ENCODE measurements around the gene GOLGA6L7. TPM values are rescaled to one million over a fixed set of nuclear protein-coding genes. Genes with fewer than 3 reads are reported as not detected.
"Not testable (repeated sequence)": the region's sequence is repeated elsewhere in the genome, so short reads cannot be mapped to it uniquely, and the experiment has no call there.

GOLGA6L7 gene
- total and polyA plus RNA-seq, 2 experiments from 2014 or later = not detected

GRCh38 chr15:28849271-28849670, 827 bp upstream of the GOLGA6L7 start:
- H3K4me2 ChIP-seq (ENCODE audit: unreplicated experiment); H3K9me3 ChIP-seq (ENCODE audit: low read depth); H3K36me3 ChIP-seq (ENCODE audit: low read depth); H3K4me3 ChIP-seq; H3F3A ChIP-seq (ENCODE audit: insufficient read depth); H3K9ac ChIP-seq; H2AFZ ChIP-seq; in situ Hi-C loops (cut with MboI); H3K4me1 ChIP-seq (ENCODE audit: insufficient read depth); H3K79me2 ChIP-seq (ENCODE audit: insufficient read depth); H3K27me3 ChIP-seq (replicated peaks; ENCODE audit: insufficient read depth); DNase-seq; H3K27ac ChIP-seq; H3K9me2 ChIP-seq (ENCODE audit: insufficient read depth); H4K20me1 ChIP-seq (ENCODE audit: insufficient read depth): not testable (repeated sequence)
- WGBS, 2 experiments (ENCODE audit: low coverage in 1 of 2, low lambda C conversion rate in 2 of 2, missing lambda C conversion rate in 2 of 2) = 80 to 89% methylated on average over 2 to 13 of the region's 17 CpGs

DNA sequence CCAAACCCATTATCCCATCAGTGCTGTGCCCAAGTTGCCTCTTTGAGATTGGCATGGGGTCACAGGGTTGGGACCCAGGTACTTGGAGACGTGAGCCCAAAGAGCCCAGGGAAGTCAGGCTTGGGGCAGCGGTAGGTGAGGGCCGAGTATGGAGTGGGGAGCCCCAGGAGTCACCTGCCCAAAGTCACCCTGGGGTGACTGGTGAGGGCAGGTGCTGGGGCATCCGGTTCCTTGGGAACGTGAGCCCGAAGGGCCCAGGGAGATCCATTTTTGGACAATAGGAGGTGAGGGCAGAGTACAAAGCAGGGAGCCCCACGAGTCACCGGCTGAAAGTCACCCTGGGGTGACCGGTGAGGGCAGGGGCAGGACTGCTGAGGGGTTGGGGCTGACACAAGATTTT, 485 bp downstream of the GOLGA6L7 start:
- WGBS, 2 experiments (ENCODE audit: low coverage in 1 of 2, low lambda C conversion rate in 2 of 2, missing lambda C conversion rate in 2 of 2) = 66 to 88% methylated on average over 8 to 9 of the region's 9 CpGs
- H3K36me3 ChIP-seq (ENCODE audit: low read depth) = not testable (repeated sequence)

DNA sequence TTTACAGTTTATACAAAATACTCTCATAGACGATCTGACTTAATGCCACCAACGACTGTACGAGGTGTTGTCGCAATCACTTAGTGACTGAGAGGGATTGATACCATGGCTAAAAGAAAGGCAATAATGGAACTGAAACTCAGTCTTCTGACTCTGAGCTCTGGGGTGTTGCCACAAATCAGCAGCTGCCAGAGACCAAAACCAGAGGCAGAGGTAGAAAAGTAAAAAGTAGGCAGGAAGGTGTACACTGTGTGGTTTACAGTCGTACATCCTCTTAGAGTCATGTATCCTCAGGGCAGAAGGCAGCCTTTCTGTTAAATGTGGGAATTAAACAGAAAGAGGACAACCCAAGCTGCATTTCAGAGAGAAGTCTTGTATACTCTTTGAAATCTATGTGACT, 1.2 kb downstream of the GOLGA6L7 start:
- WGBS, 2 experiments (ENCODE audit: low coverage in 1 of 2, low lambda C conversion rate in 2 of 2, missing lambda C conversion rate in 2 of 2) = 60 to 72% methylated on average over 5 of the region's 5 CpGs
- H3K9me2 ChIP-seq (ENCODE audit: insufficient read depth); H3K4me3 ChIP-seq; H3K4me2 ChIP-seq (ENCODE audit: unreplicated experiment); H3F3A ChIP-seq (ENCODE audit: insufficient read depth); DNase-seq; H3K9me3 ChIP-seq (ENCODE audit: low read depth); H3K36me3 ChIP-seq (ENCODE audit: low read depth); H4K20me1 ChIP-seq (ENCODE audit: insufficient read depth); in situ Hi-C loops (cut with MboI); H2AFZ ChIP-seq; H3K27me3 ChIP-seq (replicated peaks; ENCODE audit: insufficient read depth); H3K4me1 ChIP-seq (ENCODE audit: insufficient read depth); H3K9ac ChIP-seq; H3K27ac ChIP-seq; H3K79me2 ChIP-seq (ENCODE audit: insufficient read depth): not testable (repeated sequence)

More for the DNA sequence above, 485 bp downstream of the GOLGA6L7 start:
- H3K9me3 ChIP-seq (ENCODE audit: low read depth); H3K9me2 ChIP-seq (ENCODE audit: insufficient read depth); H2AFZ ChIP-seq; H3K4me1 ChIP-seq (ENCODE audit: insufficient read depth); H3K79me2 ChIP-seq (ENCODE audit: insufficient read depth); H3K27ac ChIP-seq; H3F3A ChIP-seq (ENCODE audit: insufficient read depth); H3K27me3 ChIP-seq (replicated peaks; ENCODE audit: insufficient read depth); in situ Hi-C loops (cut with MboI); H4K20me1 ChIP-seq (ENCODE audit: insufficient read depth); H3K4me2 ChIP-seq (ENCODE audit: unreplicated experiment); H3K9ac ChIP-seq; DNase-seq; H3K4me3 ChIP-seq: not testable (repeated sequence)

- H3K9me3 ChIP-seq (ENCODE audit: low read depth); H3K4me1 ChIP-seq (ENCODE audit: insufficient read depth); H3K9ac ChIP-seq; DNase-seq; H3K27ac ChIP-seq; H3K27me3 ChIP-seq (replicated peaks; ENCODE audit: insufficient read depth); H3K79me2 ChIP-seq (ENCODE audit: insufficient read depth); H3K36me3 ChIP-seq (ENCODE audit: low read depth); H3K9me2 ChIP-seq (ENCODE audit: insufficient read depth); H2AFZ ChIP-seq; H4K20me1 ChIP-seq (ENCODE audit: insufficient read depth); in situ Hi-C loops (cut with MboI); H3K4me2 ChIP-seq (ENCODE audit: unreplicated experiment); H3F3A ChIP-seq (ENCODE audit: insufficient read depth); H3K4me3 ChIP-seq: not testable (repeated sequence)
- 33 to 61% methylated on average over 7 to 14 of the region's 14 CpGs for WGBS, 2 experiments (ENCODE audit: low coverage in 1 of 2, low lambda C conversion rate in 2 of 2, missing lambda C conversion rate in 2 of 2)
These were observed 4.3 kb downstream of the GOLGA6L7 start for GRCh38 chr15:28844147-28844546.

DNA sequence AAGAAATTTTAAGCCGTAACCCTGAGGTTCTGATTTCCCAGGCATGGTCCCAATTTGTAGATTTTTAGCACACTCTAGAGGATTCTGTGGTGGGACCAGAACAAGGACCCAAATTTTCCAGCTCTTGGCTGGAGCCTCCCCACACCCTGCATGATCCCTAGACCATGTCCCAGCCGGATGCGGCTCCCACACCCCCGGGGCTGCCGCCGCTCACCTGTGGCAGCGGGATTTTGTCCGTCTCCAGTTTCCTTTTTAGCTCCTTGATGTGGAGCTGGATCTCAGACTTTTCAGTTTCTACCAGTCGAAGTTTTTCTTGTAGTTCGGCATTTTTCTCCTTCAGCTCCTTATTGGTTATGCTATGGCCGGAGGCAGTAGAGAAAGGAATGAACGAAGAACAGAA, 4.9 kb downstream of the GOLGA6L7 start:
- H3K36me3 ChIP-seq (ENCODE audit: low read depth); in situ Hi-C loops (cut with MboI); H4K20me1 ChIP-seq (ENCODE audit: insufficient read depth); H3K4me1 ChIP-seq (ENCODE audit: insufficient read depth); DNase-seq; H3K4me2 ChIP-seq (ENCODE audit: unreplicated experiment); H3K27me3 ChIP-seq (replicated peaks; ENCODE audit: insufficient read depth); H3K27ac ChIP-seq; H2AFZ ChIP-seq; H3F3A ChIP-seq (ENCODE audit: insufficient read depth); H3K9ac ChIP-seq; H3K9me3 ChIP-seq (ENCODE audit: low read depth); H3K9me2 ChIP-seq (ENCODE audit: insufficient read depth); H3K4me3 ChIP-seq; H3K79me2 ChIP-seq (ENCODE audit: insufficient read depth): not testable (repeated sequence)
- WGBS, 2 experiments (ENCODE audit: low coverage in 1 of 2, low lambda C conversion rate in 2 of 2, missing lambda C conversion rate in 2 of 2) = 77% methylated on average over 11 to 12 of the region's 12 CpGs

GRCh38 chr15:28842210-28842609, 6.2 kb downstream of the GOLGA6L7 start:
- H3K9me3 ChIP-seq (ENCODE audit: low read depth); DNase-seq; H3K27ac ChIP-seq; H3K9ac ChIP-seq; H3K27me3 ChIP-seq (replicated peaks; ENCODE audit: insufficient read depth); H3K36me3 ChIP-seq (ENCODE audit: low read depth); H3K4me3 ChIP-seq; H3K4me2 ChIP-seq (ENCODE audit: unreplicated experiment); H3K79me2 ChIP-seq (ENCODE audit: insufficient read depth); in situ Hi-C loops (cut with MboI); H4K20me1 ChIP-seq (ENCODE audit: insufficient read depth); H3F3A ChIP-seq (ENCODE audit: insufficient read depth); H2AFZ ChIP-seq; H3K4me1 ChIP-seq (ENCODE audit: insufficient read depth); H3K9me2 ChIP-seq (ENCODE audit: insufficient read depth): not testable (repeated sequence)
- 55 to 57% methylated on average over 9 to 11 of the region's 11 CpGs for WGBS, 2 experiments (ENCODE audit: low coverage in 1 of 2, low lambda C conversion rate in 2 of 2, missing lambda C conversion rate in 2 of 2)

DNA sequence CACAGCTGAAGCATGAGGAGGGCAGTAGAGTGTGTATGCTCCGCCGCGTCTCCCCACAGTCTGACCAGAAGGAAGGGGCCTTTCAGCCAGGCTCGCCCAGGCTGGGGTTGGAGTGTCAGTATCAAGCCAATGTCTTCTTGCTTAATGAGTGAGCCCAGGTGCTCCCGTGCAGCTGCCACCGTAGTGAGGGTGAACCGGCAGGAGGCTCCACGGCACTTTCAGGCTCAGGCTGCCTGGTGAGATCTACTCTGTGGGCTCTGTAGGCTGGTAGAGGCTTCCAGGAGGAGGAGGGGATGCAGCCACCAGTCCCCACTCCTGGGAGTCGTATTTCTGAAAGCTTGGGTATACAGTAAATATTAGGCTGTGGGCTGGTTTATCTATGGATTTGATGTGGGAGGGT, 8.2 kb downstream of the GOLGA6L7 start:
- H4K20me1 ChIP-seq (ENCODE audit: insufficient read depth); H3K9me2 ChIP-seq (ENCODE audit: insufficient read depth); H3K4me3 ChIP-seq; H3K9ac ChIP-seq; H2AFZ ChIP-seq; DNase-seq; H3F3A ChIP-seq (ENCODE audit: insufficient read depth); H3K4me1 ChIP-seq (ENCODE audit: insufficient read depth); H3K36me3 ChIP-seq (ENCODE audit: low read depth); H3K4me2 ChIP-seq (ENCODE audit: unreplicated experiment); H3K79me2 ChIP-seq (ENCODE audit: insufficient read depth); H3K9me3 ChIP-seq (ENCODE audit: low read depth); in situ Hi-C loops (cut with MboI); H3K27me3 ChIP-seq (replicated peaks; ENCODE audit: insufficient read depth); H3K27ac ChIP-seq: not testable (repeated sequence)
- 41 to 60% methylated on average over 2 to 8 of the region's 9 CpGs for WGBS, 2 experiments (ENCODE audit: low coverage in 1 of 2, low lambda C conversion rate in 2 of 2, missing lambda C conversion rate in 2 of 2)

- H3K27me3 ChIP-seq (replicated peaks; ENCODE audit: insufficient read depth); H3K79me2 ChIP-seq (ENCODE audit: insufficient read depth); DNase-seq; H3K9me2 ChIP-seq (ENCODE audit: insufficient read depth); in situ Hi-C loops (cut with MboI); H3K27ac ChIP-seq; H3F3A ChIP-seq (ENCODE audit: insufficient read depth); H3K4me3 ChIP-seq; H3K4me1 ChIP-seq (ENCODE audit: insufficient read depth); H4K20me1 ChIP-seq (ENCODE audit: insufficient read depth); H2AFZ ChIP-seq; H3K4me2 ChIP-seq (ENCODE audit: unreplicated experiment); H3K9ac ChIP-seq; H3K9me3 ChIP-seq (ENCODE audit: low read depth); H3K36me3 ChIP-seq (ENCODE audit: low read depth): not testable (repeated sequence)
- 58 to 60% methylated on average over 10 of the region's 10 CpGs for WGBS, 2 experiments (ENCODE audit: low coverage in 1 of 2, low lambda C conversion rate in 2 of 2, missing lambda C conversion rate in 2 of 2)
These were observed 13.4 kb downstream of the GOLGA6L7 start for GRCh38 chr15:28834957-28835585.

All from GM23248 (cell line).